NT2/D1 (cell line): ENCODE results near the gene SLF1.

Experiments used
- SUZ12 ChIP-seq: IDR thresholded peaks from 2 replicates; pipeline ENCODE4 v1.6.1; 2011; ENCODE audit not compliant: insufficient read length, insufficient read depth; ENCODE audit errors: extremely low read depth
- YY1 ChIP-seq: IDR thresholded peaks from 2 replicates; pipeline ENCODE4 v1.6.1; 2011; ENCODE audit not compliant: insufficient read length, insufficient read depth
- ZNF274 ChIP-seq: IDR thresholded peaks from 2 replicates; pipeline ENCODE4 v1.6.1; 2011; ENCODE audit warnings: mild to moderate bottlenecking, low read depth, low read length

DNA sequence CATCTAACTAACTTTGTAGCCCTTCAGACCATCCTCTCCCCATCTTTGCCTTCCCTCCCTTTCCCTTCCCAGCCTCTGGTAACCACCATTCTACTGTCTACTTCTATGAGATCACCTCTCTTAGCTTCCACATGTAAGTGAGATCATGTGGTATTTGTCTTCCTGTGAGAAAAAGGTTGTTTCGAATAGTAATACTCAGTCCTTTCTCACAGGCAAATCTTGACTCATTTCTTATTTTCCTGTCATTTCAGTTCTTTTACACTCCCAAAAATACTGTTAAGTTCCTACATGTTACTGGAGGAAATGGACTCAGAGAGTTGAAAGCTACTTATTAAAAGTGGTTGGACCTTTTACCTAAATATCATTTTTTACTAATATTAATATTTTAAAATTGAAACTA lies 82.1 kb downstream of the SLF1 start:
- TF ChIP-seq ZNF274 (no peak), YY1 (no peak), SUZ12 (no peak)
